Activated CD4-positive, alpha-beta T cell treated with anti-CD3 and anti-CD28 coated beads, Interleukin-2, amount 50 U/mL, for 4 hours (primary cell): ENCODE measurements around the gene CBFB.

Source experiments
- DNase-seq, 2 experiments: peaks; one replicate each; pipeline ENCODE4 v3.0.0-alpha.2; 2020

The CBFB gene

DNA sequence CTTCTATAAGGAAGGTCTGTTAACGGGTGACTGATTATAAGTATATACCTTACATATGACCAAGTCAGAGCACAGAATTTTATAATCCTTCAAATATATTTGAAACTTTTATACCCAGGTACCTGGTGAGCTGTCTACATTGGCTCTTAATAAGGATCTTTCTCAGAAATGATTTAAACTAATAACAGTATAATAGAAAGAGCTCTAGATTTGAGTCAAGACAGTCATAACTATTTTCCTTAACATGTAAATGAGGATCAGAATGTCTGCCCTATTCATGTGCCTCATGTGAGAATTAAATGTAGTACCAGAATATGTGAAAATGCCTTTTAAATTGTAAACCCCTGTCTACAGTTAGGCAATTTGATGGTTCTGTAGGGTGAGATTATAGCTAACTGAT is 14.5 kb downstream of the CBFB start:
- no peak for DNase-seq

DNA sequence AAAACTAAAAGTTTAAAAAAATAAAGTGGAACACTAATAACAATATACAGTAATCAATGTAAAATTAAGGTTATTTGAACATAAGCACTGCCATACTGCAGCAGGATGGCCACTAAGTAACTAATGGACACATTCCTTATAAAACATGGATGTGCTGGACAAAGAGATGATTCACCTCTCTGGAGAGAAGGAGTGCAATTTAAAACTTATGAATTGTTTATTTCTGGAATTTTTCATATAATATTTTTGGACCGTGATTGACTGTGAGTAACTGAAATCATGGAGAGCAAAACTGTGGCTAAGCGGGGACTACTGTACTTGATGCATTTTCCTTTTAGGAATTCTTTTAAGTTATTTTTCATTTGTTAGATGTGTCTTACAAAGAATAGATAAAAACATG is 21.8 kb downstream of the CBFB start:
- DNase-seq = no peak

DNA sequence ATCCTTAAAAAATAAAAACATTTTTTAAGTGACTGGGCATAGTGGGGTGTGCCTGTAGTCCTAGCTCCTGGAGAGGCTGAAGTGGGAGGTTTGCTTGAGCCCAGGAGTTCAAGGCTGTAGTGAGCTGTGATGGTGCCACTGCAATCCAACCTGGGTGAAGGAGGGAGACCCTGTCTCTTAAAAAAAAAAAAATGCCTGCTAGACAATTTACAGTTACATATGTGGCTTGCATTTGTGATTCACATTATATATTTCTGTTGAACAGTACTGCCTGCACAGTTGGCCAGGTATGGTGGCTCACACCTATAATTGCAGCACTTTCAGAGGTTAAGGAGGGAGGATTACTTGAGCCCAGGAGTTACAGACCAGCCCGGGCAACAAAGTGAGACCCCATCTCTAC is 23.4 kb downstream of the CBFB start:
- no peak for DNase-seq

DNA sequence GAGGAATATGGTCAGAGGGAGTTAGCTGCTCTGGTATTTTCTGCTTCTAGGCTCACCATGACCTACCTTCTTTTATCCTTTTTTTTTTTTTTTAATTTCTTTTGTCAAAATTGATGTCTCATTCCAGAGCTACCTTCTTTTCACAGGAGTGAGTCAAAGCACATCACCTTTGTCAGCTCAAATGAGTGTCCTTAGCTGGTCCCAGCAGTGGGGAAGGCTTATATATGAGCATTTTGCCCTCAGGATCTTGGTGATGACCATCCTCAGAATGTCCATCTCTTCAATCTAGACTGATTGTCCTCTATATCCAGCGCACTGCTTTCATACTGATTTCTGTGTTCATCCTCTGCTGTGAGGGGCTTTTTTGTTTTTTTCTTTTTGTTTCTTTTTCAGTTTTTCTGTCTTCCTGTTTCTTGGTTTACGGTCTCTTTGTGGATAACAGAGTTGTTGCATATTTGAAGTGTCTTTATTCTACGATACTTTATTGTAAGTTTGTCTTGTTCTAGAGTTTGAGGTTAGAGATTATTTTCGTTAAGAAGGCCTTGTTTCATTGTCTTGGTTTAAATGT is 24.9 kb downstream of the CBFB start:
- DNase-seq = no peak

DNA sequence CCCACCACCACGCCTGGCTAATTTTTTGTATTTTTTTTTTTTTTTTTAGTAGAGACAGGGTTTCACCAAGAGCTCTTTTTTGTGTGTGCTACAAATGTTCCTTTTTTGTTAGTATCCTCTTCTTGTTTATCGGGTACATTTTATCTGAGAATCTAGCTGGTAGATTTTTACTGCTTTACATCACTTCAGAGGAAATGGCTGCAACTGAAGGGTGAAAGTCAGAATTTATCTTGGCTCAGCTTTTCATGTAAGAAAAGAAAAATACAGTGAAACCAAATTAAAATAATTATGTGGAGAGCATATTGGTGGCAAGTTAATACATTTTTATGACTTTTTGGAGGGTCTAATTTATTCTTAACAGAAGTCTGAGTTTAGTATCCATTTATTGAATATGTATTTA is 26.0 kb downstream of the CBFB start:
- no peak for DNase-seq

DNA sequence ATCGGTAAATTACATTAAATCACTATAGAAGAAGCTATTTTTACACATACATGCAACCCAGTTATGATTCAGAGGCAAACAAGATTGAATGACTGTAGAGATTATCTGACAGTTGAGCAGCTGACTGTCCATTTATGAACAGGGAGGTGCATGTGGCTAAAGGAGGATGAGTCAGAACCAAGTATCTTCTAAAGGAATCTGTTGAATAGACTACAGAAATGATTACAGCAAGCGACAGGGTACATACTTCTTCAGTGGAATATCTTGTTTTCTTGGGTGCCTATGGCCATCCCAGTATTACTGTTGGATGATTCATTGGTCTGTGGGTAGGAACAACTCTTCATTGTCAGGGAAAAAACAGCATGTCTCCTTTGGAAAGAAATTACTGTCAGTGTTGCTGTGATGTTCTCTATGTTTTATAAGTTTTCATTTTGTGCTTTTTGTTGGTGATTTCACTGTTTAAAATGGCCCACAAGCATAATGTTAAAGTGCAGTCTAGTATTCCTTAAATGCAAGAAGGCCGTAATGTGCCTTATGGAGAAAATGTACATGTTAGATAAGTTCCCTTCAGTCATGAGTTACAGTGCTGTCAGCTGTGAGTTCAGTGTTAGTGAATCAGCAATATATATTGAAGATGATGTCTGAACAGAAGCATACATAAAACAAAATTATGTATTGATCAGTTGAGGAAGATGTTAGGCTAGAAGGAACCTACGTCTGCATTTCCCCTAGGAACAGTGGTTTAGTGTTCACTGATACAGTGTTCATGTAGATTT is 27.0 kb downstream of the CBFB start:
- DNase-seq = no peak

DNA sequence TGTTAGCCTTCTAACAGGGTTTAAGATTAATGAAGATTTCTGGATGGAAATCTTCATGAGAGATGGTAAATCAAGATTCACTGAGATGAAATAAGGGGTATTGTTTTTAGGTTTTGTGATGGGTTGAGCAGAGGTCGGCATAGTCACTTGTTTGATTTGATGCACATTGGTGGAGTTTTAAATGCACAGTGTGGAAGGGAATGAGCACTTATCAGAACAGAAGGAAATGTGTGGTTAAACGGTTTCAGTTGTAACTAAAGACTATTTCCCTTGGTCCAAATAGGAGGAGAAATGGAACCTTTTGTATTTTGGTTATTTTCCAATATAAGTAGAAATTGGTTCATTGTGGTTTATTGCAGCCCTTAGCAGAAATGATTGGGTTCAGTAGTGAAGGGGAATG is 34.1 kb downstream of the CBFB start:
- no peak for DNase-seq

DNA sequence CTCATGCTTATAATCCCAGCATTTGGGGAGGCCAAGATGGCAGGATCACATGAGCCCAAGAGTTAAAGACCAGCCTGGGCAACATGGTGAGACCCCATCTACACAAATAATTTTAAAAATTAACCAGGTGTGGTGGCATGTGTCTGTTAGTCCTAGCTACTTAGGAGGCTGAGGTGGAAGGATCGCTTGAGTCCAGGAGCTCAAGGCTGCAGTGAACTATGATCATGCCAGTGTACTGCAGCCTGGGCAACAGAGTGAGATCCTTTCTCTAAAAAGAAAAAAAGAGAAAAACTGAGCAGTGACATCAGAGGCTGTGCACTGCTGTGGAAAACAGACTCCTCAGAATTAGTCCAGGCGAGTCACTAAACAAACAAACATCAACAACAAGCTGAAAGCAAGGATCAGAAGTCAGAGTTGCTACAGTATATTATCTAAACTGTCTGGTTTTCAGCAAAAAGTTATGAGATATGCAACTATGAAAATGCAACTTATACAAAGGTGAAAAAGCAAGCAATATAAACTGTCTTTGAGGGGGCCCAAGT is 39.3 kb downstream of the CBFB start:
- DNase-seq = no peak

DNA sequence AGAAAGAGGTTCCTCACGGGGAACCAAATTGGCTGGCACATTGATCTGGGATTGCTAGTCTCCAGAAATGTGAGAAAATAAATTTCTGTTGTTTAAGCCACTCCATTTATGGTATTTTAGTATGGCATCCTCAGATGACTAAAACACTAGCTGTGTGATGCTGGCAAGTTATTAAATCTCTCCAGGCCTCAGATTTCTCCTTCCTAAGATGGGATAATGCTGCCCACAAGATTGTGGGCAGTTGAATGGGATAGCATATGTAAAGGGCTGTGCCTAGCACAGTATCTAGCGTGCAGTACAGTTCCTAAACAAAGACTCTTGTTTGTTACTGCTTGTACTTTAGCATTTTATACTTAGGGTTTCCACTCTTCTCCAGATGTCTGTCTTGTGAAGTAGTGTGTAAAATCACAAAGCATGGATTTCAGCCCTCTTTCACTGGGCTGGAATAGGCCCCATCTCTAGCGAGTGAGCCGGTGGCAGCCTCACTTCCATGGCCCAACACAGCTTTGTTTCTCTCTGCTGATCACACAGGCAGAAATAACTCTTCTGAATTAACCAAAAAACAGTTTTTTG is 42.6 kb downstream of the CBFB start:
- DNase-seq = no peak

DNA sequence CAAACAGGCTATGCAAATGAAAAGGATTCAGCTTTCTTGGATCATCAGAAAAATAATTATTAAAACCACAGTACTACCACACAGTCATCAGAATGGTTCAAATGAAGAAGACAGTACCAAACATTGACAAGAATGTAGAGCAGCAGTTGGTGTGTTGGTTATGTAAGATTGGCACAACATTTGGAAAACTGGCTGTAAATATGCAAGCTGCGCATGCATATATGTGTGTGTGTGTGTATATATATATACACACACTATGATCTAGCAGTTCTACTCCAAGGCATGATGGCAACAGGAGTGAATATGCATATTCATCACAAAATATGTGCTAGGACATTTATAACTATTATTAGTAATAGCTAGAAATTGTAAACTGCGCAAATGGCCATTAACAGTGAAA is 46.4 kb downstream of the CBFB start:
- no peak for DNase-seq

DNA sequence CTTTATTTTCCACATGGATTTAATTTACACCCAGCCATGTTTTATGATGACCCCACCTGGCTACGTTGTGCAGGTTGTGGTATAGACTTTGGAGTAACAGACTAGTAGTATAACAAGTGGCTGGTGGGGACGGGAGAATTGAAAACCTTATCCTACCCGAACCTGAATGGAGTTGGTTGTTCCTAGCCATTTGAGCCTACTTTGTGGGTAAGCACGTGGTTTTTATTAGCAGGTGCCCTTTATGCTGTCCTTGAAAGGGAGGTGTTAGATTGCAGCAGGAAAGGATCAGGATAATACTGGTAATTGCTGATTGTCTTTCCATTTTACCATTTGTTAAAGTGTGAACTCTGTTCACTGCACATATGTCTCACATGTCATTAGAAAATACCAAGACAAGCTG is 48.9 kb downstream of the CBFB start:
- DNase-seq = no peak

DNA sequence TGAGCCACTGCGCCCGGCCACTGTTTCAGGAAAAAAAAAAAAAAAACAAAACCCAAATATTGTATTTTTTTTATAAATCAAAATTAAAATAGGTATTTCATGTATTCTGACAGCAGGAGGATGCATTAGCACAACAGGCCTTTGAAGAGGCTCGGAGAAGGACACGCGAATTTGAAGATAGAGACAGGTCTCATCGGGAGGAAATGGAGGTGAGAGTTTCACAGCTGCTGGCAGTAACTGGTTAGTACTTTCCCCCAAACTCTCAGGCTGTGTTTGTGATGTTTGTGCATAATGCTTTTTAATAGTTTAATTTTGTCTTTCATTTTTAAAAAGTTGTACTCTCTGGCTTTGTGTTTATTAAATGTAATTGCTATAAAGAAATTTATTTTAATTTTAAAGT is 53.2 kb downstream of the CBFB start:
- DNase-seq = no peak

DNA sequence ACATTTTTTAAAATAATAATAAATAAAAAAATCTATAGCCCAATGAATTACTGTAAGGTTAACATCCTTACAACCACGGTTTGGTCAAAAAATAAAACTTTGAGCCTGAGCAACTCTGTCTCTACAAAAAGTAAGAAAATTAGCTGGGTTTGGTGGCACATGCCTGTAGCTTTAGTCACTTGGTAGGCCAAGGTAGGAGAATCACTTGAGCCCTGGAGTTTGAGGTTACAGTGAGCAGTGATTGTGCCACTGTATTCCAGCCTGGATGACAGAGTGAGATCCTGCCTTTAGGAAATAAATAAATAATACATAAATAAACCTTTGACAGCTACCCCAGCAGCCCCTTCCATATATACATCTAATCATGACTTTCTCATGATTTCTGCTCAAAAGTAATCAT is 53.9 kb downstream of the CBFB start:
- no peak for DNase-seq

DNA sequence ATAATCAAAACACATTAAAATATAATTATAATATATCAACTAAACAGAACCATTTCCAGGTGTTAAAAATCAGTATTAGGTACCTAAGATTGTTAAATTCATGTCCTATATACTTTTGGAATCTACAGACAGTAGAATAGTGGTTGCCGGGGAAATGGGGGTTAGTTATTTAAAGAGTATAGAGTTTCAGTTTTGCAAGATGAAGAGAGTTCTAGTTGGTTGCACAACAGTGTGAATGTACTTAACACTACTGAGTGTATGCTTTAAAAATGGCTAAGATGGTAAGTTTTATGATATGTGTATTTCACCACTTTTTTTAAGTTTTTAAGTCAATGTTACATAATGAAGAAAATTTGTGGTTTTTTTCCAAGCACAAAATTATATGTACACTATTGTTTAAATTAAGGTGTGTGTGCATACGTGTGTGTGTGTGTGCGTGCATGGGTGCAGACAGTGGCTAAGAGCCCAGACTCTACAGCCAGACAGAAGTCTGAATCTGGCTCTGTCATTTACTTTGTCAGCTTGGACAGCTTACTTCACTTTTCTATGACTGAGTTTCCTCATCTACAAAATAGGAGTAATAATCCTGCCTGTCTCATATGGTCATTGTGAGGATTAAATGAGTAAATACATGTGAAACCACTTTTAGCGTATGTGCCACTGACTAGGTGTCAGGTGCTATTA is 55.5 kb downstream of the CBFB start:
- DNase-seq = no peak

DNA sequence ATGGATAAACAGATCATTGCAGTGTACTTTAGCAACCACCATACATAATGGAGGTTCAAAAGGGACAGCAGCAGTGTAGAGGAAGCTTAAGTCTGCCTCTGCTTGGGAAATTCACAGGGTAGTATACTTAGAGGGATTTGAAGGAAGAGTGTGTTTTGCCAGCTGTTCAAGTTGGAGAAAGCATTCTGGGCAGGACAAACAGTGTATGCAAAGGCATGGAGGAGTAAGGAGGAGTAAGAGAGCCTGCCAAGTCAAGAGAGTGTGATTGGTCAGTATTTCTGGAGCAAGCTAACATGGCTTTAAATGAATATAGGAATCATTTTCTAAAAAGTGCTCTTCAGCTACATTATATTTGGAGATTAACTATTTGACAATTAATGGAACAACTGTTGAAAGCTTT is 57.9 kb downstream of the CBFB start:
- no peak for DNase-seq

DNA sequence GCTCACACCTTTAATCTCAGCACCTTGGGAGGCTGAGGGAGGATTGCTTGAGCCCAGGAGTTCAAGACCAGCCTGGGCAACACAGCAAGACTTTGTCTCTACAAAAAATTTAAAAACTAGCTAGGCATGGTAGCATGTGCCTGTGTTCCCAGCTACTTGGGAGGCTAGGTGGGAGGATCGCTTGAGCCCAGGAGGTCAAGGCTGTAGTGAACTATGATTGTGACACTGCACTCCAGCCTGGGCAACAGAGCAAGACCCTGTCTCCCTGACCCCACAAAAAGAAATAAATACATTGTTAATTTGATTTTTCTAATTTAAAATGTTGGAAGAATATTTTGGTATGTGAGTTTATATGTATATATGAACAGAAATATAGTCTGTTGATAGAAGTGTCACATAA is 58.3 kb downstream of the CBFB start:
- DNase-seq = no peak

DNA sequence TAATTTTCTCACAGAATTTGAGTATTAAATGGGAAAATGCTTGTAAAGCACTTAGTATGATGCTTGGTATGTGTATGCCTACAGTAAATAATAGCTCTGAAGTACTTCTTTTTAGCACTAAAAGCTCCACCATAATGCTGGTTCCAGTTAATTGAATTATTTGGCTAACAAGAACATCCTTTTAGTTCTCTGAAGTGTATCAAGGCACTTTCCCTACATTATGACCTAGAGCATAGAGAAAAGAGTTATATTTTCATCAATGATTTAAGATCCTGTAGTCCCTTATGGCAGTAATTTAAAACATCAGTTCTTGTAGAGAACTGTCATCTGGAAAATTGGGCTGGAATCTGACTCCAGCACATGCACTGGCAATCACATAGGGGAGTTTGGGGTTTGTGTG is 58.9 kb downstream of the CBFB start:
- DNase-seq = no peak

DNA sequence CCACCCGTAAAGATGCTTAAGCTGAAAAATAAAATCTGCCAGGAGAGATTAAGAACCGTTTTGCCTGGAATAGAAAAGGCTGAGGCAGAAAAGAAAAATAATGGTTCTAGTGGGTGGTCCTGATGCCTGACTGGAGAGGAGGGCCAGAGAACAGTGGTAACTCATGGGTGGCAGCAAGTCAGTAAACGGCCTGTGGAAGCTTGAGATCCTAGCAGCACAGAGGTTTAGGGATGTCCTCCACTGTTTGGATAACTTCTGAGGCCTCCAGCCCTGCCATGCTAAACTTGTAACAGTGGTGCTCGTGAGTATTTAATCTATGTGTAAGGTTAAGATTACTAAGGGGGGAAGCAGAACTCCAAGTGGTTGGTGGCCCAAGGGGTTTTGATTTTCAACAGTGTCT is 59.6 kb downstream of the CBFB start:
- DNase-seq = no peak

DNA sequence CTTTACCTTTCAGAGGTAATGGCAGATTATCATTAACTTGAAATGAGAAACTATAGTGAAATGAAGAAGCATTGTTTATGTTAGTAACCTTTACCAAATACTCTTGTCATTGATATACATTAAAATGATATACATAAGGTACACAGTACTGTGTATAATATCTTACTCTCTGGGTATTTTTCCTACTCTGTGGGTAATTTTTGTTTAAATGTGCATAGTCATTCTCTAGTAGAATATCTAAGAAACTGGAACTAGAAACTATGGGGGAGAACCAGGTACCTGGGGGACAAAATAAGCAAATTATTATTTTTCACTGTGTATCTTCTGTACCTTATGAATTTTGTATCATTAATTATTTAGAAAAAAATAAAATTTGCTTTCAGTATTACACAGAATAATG is 60.2 kb downstream of the CBFB start:
- no peak for DNase-seq

DNA sequence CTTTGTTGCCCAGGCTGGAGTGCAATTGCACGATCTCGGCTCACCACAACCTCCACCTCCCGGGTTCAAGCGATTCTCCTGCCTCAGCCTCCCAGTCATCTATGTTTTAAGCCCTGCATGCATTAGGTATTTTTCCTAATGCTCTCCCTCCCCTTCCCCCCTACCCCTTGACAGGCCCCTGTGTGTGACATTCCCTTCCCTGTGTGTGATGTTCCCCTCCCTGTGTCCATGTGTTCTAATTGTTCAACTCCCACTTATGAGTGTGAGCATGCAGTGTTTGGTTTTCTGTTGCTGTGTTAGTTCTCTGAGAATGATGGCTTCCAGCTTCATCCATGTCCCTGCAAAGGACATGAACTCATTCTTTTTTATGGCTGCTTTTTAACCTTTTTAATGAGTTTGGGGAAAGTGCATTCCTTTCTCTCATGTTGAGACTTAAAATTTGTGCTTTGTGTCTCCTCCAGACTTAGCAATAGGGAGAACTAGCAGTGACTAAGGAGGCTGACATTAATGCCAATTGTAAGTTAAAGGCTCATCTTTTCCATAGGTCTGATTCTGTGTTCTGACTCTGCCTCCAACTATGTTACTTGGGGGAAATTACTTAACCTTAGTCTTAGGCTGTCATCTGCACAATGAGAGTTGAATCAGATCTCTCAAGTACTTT is 63.1 kb downstream of the CBFB start:
- no peak for DNase-seq

DNA sequence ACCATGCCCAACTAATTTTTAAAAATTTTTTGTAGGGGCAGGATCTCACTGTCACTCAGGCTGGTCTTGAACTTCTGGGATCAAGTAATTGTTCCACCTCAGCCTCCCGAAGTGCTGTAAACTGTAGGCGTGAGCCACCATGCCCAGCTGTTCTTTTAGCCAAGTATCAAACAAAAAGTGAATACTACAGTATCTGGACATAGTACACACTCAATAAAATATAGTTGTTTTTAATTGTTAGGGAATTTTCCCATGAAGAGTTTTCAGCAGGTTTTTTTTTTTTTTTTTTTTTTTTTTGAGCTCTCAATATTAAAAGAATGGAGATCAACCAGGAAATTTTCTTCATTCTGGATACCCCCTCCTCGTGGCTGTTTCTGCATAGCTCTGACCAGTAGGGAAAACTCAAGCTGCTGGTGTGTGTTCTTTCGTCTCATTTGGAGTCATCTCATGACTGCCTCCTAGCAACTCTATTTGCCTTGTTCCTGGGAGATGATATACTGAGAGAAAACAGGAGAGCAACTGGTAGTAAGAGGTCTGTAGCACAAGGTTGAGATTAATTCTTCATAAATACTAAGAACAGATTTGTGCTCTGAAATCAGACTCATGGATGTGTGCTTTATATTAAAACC is 64.3 kb downstream of the CBFB start:
- no peak for DNase-seq

DNA sequence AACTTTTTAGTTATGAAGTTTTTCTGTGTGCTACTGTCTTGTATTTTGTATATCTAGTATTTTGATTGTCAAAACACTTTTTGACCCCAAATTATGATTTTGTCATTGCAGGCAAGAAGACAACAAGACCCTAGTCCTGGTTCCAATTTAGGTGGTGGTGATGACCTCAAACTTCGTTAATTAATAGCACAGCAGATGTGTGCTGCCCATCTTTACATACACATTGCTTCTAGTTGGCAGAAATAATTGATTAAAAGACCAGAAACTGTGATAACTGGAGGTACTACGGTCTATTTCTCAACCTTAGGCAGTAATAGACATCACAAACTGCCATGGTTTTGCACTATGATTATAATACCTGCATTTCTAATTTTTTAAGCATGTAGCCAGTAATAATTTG is 69.7 kb downstream of the CBFB start:
- no peak for DNase-seq
